ENCODE results near the gene DHCR24.

DHCR24 gene

DNA sequence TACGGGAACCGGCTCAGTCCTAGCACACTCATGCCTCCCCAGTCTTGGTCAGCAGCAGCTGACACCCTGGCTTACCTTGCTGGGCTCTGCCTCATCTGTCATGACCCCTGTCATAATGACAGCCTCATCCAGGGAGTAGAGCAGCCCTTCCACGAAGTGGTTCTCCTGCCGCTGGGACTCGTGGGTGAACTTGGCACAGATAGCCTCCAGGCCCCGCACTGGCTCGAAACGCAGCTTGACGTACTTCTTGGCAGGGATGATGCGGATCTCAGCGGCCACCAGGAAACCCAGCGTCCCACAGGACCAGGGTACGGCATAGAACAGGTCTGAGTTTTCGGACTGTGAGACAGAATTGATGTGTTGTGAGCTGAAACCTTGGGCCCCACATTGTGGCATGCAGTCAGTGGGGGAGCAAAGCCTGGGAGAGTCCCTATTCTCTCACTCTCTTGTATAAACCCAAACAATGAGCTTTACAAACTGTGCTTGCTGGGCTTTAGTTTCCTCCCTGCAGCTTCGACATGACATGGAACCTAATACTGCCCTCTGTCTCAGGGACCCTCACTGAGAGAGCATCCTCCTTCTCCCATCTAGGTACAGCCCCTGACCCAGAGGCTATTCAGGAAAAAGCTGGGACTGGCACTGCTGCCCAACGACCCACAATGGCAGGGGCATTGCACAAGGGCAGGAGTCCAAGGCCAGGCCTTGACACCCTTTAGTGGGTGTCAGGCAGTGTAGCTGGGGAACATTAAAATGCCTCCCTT is 15.5 kb downstream of the DHCR24 start:
- Histone ChIP-seq H3K36me3 (ENCODE audit: control insufficient read depth in 1 of 2, insufficient read depth in 2 of 2, low read length in 2 of 2) (peaks cover 54 to 72% of the 10 kb centered on the region in 2 experiments), H2BK5ac (ENCODE audit: low read depth, low read length, poor library complexity) (no peak overlapping the region), H3K4me1 (ENCODE audit: control insufficient read depth in 1 of 2, insufficient read depth in 2 of 2, low read length in 2 of 2) (no peaks in the 10 kb centered on the region), H3K4ac (ENCODE audit: low read depth, low read length) (no peak overlapping the region), H2BK120ac (ENCODE audit: insufficient read depth, low read length, poor library complexity) (no peak overlapping the region), H3K4me2 (ENCODE audit: low read length) (no peak overlapping the region), H3K14ac (ENCODE audit: low read length) (no peak overlapping the region), H3K9ac (ENCODE audit: low read length) (no peak overlapping the region), H3K18ac (ENCODE audit: low read length) (no peak overlapping the region), H4K8ac (ENCODE audit: low read depth, low read length) (no peak overlapping the region), H3K27ac (ENCODE audit: low read depth, low read length) (no peak overlapping the region), H3K23ac (ENCODE audit: low read length) (no peak overlapping the region), H3K79me2 (ENCODE audit: control insufficient read depth, insufficient read depth, low read length, poor library complexity) (no peaks in the 10 kb centered on the region), H3K27me3 (ENCODE audit: insufficient read depth, low read length) (no peaks in the 10 kb centered on the region), H4K12ac (ENCODE audit: low read depth, low read length) (no peak overlapping the region), H2AFZ (ENCODE audit: insufficient read depth, low read length, poor library complexity) (no peak overlapping the region), H4K91ac (ENCODE audit: low read depth, low read length) (no peak overlapping the region), H3K79me1 (ENCODE audit: low read length) (no peaks in the 10 kb centered on the region), H2AK5ac (ENCODE audit: low read length) (no peak overlapping the region), H2BK12ac (ENCODE audit: low read length) (no peak overlapping the region), H3K4me3 (ENCODE audit: low read depth, low read length) (no peak overlapping the region), H3K9me3 (ENCODE audit: insufficient read depth, low read depth, low read length) (peaks cover 2% of the 10 kb centered on the region)
- DNase-seq: no peak
- no CpG with 5 or more reads among the region's 16 CpGs for WGBS (ENCODE audit: extremely low coverage, insufficient coverage, insufficient read length)

DNA sequence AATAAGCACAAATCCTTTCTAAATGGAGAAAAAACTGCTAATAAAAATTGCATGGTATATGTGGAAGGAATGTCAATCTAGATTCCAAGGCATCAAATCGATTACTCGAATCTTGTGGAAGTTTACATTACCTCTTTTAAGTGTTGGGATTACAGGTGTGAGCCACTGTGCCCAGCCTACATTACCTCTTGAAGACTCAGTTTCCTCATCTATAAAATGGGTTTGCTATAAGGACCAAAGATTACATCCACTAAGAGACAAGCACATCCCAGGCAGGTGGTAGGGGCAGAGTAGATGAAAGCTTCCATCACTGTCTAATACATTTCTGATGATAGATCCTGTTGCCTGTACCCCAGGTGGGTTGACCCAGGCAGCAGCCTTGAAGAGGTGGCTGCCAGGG is 16.1 kb downstream of the DHCR24 start:
- Histone ChIP-seq H3K14ac (ENCODE audit: low read length) (no peak overlapping the region), H3K4ac (ENCODE audit: low read depth, low read length) (no peak overlapping the region), H2BK5ac (ENCODE audit: low read depth, low read length, poor library complexity) (no peak overlapping the region), H3K9ac (ENCODE audit: low read length) (no peak overlapping the region), H2AFZ (ENCODE audit: insufficient read depth, low read length, poor library complexity) (no peak overlapping the region), H3K4me3 (ENCODE audit: low read depth, low read length) (no peak overlapping the region), H3K4me1 (ENCODE audit: control insufficient read depth in 1 of 2, insufficient read depth in 2 of 2, low read length in 2 of 2) (no peaks in the 10 kb centered on the region), H4K8ac (ENCODE audit: low read depth, low read length) (no peak overlapping the region), H4K12ac (ENCODE audit: low read depth, low read length) (no peak overlapping the region), H3K4me2 (ENCODE audit: low read length) (no peak overlapping the region), H3K27ac (ENCODE audit: low read depth, low read length) (no peak overlapping the region), H4K91ac (ENCODE audit: low read depth, low read length) (no peak overlapping the region), H3K9me3 (ENCODE audit: insufficient read depth, low read depth, low read length) (peaks cover 2% of the 10 kb centered on the region), H3K18ac (ENCODE audit: low read length) (no peak overlapping the region), H3K27me3 (ENCODE audit: insufficient read depth, low read length) (no peaks in the 10 kb centered on the region), H3K36me3 (ENCODE audit: control insufficient read depth in 1 of 2, insufficient read depth in 2 of 2, low read length in 2 of 2) (peaks cover 57 to 76% of the 10 kb centered on the region in 2 experiments), H2BK120ac (ENCODE audit: insufficient read depth, low read length, poor library complexity) (no peak overlapping the region), H2BK12ac (ENCODE audit: low read length) (no peak overlapping the region), H3K79me1 (ENCODE audit: low read length) (no peaks in the 10 kb centered on the region), H3K79me2 (ENCODE audit: control insufficient read depth, insufficient read depth, low read length, poor library complexity) (no peaks in the 10 kb centered on the region), H3K23ac (ENCODE audit: low read length) (no peak overlapping the region), H2AK5ac (ENCODE audit: low read length) (no peak overlapping the region)
- no peak for DNase-seq
- no CpG with 5 or more reads among the region's 2 CpGs for WGBS (ENCODE audit: extremely low coverage, insufficient coverage, insufficient read length)

DNA sequence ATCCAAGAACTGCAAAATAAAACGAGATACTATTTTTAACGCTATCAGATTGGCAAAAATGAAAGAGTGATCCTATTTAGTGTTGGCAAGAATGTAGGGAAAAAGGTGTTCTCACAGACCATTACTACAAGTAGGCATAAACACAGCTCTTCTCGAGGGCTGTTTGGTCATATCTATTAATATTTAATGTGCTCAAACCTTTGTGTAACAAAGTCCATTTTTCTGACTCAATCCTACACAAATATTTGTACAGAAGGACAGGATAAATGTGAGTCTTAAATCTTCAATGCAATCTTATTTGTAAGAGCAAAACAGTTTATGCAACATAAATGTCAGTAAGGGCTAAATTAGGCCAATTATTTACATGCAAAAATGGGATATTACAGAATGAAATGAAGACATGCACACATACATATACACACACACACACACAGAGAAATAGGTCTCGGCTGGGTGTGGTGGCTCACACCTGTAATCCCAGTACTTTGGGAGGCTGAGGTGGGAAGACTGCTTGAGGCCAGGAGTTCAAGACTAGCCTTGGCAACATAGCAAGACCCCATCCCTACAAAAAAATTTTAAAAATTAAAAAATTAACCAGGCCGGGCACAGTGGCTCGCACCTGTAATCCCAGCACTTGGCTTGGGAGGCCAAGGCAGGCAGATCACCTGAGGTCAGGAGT is 17.7 kb downstream of the DHCR24 start:
- Histone ChIP-seq H3K79me2 (ENCODE audit: control insufficient read depth, insufficient read depth, low read length, poor library complexity) (no peaks in the 10 kb centered on the region), H2AFZ (ENCODE audit: insufficient read depth, low read length, poor library complexity) (no peak overlapping the region), H3K27ac (ENCODE audit: low read depth, low read length) (no peak overlapping the region), H2AK5ac (ENCODE audit: low read length) (no peak overlapping the region), H3K9me3 (ENCODE audit: insufficient read depth, low read depth, low read length) (no peaks in the 10 kb centered on the region), H4K12ac (ENCODE audit: low read depth, low read length) (no peak overlapping the region), H3K23ac (ENCODE audit: low read length) (no peak overlapping the region), H3K4me1 (ENCODE audit: control insufficient read depth in 1 of 2, insufficient read depth in 2 of 2, low read length in 2 of 2) (no peaks in the 10 kb centered on the region), H3K27me3 (ENCODE audit: insufficient read depth, low read length) (no peaks in the 10 kb centered on the region), H3K14ac (ENCODE audit: low read length) (no peak overlapping the region), H2BK5ac (ENCODE audit: low read depth, low read length, poor library complexity) (no peak overlapping the region), H3K4me2 (ENCODE audit: low read length) (no peak overlapping the region), H4K8ac (ENCODE audit: low read depth, low read length) (no peak overlapping the region), H2BK120ac (ENCODE audit: insufficient read depth, low read length, poor library complexity) (no peak overlapping the region), H3K79me1 (ENCODE audit: low read length) (no peaks in the 10 kb centered on the region), H2BK12ac (ENCODE audit: low read length) (no peak overlapping the region), H3K9ac (ENCODE audit: low read length) (no peak overlapping the region), H4K91ac (ENCODE audit: low read depth, low read length) (no peak overlapping the region), H3K4ac (ENCODE audit: low read depth, low read length) (no peak overlapping the region), H3K4me3 (ENCODE audit: low read depth, low read length) (no peak overlapping the region), H3K18ac (ENCODE audit: low read length) (no peak overlapping the region), H3K36me3 (ENCODE audit: control insufficient read depth in 1 of 2, insufficient read depth in 2 of 2, low read length in 2 of 2) (peaks cover 63 to 77% of the 10 kb centered on the region in 2 experiments)
- no CpG with 5 or more reads among the region's 6 CpGs for WGBS (ENCODE audit: extremely low coverage, insufficient coverage, insufficient read length)
- DNase-seq: no peak

DNA sequence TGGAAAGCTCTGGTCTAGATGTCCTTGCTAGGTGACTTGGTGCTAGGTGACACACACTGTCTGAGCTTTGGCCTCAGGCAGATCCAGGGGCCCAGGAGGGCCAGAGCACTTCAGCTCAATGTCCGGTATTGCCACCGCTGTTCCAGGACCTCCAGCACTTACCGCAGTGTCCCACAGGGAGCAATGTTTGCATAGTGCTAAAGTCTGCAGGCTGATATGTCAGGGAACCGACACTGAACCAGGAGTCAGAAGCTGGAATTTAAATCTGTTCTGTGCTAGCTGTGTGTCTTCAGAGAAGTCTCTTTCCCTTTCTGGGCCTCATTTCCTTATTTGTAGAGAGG is 19.3 kb downstream of the DHCR24 start:
- peak; percentile 74 to 76 for DNase-seq
- WGBS (ENCODE audit: extremely low coverage, insufficient coverage, insufficient read length): no CpG with 5 or more reads among the region's 4 CpGs

More for the DNA sequence above, 19.3 kb downstream of the DHCR24 start:
- Histone ChIP-seq H2AFZ (ENCODE audit: insufficient read depth, low read length, poor library complexity) (no peak overlapping the region), H2AK5ac (ENCODE audit: low read length) (no peak overlapping the region), H4K8ac (ENCODE audit: low read depth, low read length) (no peak overlapping the region), H4K91ac (ENCODE audit: low read depth, low read length) (no peak overlapping the region), H3K27me3 (ENCODE audit: insufficient read depth, low read length) (no peaks in the 10 kb centered on the region), H3K79me2 (ENCODE audit: control insufficient read depth, insufficient read depth, low read length, poor library complexity) (no peaks in the 10 kb centered on the region), H3K4me2 (ENCODE audit: low read length) (no peak overlapping the region), H3K27ac (ENCODE audit: low read depth, low read length) (no peak overlapping the region), H3K4me1 (ENCODE audit: control insufficient read depth in 1 of 2, insufficient read depth in 2 of 2, low read length in 2 of 2) (no peaks in the 10 kb centered on the region), H3K9me3 (ENCODE audit: insufficient read depth, low read depth, low read length) (no peaks in the 10 kb centered on the region), H3K18ac (ENCODE audit: low read length) (no peak overlapping the region), H4K12ac (ENCODE audit: low read depth, low read length) (no peak overlapping the region), H3K23ac (ENCODE audit: low read length) (no peak overlapping the region), H2BK12ac (ENCODE audit: low read length) (no peak overlapping the region), H3K36me3 (ENCODE audit: control insufficient read depth in 1 of 2, insufficient read depth in 2 of 2, low read length in 2 of 2) (peaks cover 58 to 73% of the 10 kb centered on the region in 2 experiments), H2BK5ac (ENCODE audit: low read depth, low read length, poor library complexity) (no peak overlapping the region), H3K4ac (ENCODE audit: low read depth, low read length) (no peak overlapping the region), H3K79me1 (ENCODE audit: low read length) (no peaks in the 10 kb centered on the region), H3K4me3 (ENCODE audit: low read depth, low read length) (peak overlapping the region; percentile 23), H2BK120ac (ENCODE audit: insufficient read depth, low read length, poor library complexity) (no peak overlapping the region), H3K9ac (ENCODE audit: low read length) (no peak overlapping the region), H3K14ac (ENCODE audit: low read length) (no peak overlapping the region)

Data from trophoblast cell (in vitro differentiated cells and primary cell).